22Rv1 (cell line): ENCODE data around the gene GPC6.

Experiments used
- H3K27ac ChIP-seq: fragments of 450-650 bp; 2 replicates; pipeline ENCODE4 v1.5.1; 2017
- ZFX ChIP-seq: fragments of 450-650 bp; IDR thresholded peaks from 2 replicates; pipeline ENCODE4 v1.6.1; 2017; ENCODE audit warnings: antibody characterized with exemption, borderline replicate concordance
- TF ChIP-seq, protein P1 (sequence below): fragments of 450-650 bp; IDR thresholded peaks from 2 replicates; pipeline ENCODE4 v1.5.1; 2017; ENCODE audit warnings: mild to moderate bottlenecking

The GPC6 gene

DNA sequence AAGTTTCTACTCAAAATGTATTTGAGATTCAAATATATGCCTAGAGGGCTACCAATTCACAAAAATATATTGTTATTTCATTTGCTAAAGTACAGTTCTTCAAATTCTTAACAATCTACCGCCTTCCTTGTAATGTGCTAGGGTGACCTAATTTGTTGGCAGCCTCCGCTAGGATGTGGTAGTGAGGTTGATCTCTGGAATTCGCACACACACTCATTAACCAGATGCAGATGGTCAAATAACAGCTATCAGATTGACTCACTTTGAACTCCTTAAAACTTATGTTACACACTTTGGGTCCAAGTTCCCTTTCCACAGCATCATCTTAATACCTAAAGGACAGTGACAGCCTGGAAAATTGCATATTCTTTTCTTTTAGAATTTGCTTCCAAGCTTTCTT is 885.6 kb downstream of the GPC6 start:
- TF ChIP-seq ZFX = no peak
- TF ChIP-seq, protein P1, sequence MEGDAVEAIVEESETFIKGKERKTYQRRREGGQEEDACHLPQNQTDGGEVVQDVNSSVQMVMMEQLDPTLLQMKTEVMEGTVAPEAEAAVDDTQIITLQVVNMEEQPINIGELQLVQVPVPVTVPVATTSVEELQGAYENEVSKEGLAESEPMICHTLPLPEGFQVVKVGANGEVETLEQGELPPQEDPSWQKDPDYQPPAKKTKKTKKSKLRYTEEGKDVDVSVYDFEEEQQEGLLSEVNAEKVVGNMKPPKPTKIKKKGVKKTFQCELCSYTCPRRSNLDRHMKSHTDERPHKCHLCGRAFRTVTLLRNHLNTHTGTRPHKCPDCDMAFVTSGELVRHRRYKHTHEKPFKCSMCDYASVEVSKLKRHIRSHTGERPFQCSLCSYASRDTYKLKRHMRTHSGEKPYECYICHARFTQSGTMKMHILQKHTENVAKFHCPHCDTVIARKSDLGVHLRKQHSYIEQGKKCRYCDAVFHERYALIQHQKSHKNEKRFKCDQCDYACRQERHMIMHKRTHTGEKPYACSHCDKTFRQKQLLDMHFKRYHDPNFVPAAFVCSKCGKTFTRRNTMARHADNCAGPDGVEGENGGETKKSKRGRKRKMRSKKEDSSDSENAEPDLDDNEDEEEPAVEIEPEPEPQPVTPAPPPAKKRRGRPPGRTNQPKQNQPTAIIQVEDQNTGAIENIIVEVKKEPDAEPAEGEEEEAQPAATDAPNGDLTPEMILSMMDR = no peak
- H3K27ac ChIP-seq = 0 out of 2 replicates have a peak overlapping the region, but pooled peaks have one; percentile 7

DNA sequence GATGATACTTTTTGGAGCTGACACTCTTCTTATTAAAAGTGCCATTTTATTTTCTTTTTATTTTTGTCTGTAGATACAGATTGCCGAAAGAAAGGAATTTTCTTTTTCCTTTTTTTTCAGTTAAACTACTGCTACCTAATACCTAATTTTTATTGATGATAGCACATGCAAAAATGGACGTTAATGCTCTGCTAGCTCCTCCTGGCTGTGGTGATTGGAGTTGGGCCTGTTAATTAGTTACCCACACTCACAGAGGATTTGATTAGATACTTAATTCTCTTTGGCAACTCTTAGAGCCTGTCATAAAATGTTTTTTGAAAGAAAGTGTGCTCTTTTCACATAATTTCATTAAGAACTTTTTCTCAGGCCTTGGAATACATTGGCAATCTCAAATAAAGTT is 886.1 kb downstream of the GPC6 start:
- 0 out of 2 replicates have a peak overlapping the region, but pooled peaks have one; percentile 7 for H3K27ac ChIP-seq
- TF ChIP-seq, protein P1 = peak; percentile 9; the same call in 1 of the 2 replicates
- TF ChIP-seq ZFX = no peak

DNA sequence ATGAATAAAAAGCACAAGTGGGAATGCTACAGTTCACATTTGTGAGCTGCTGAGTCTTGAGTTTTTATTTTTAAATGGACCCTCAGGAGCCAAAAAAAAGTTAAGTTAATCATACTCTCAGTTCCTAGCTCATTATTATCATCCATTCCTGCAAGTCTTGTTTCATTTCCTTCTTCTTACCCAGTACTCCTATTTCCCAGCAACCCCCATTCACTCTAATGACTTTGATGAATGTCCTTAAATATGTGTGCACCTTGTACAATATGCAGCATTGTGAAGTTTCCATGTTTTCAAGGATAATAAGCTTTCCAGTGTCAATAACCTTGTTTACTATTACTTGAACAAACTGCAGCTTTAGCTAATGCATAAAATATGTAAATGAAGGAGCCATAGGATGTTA is 886.6 kb downstream of the GPC6 start:
- H3K27ac ChIP-seq = 0 out of 2 replicates have a peak overlapping the region, but pooled peaks have one; percentile 7
- TF ChIP-seq ZFX = no peak
- TF ChIP-seq, protein P1 = no peak

DNA sequence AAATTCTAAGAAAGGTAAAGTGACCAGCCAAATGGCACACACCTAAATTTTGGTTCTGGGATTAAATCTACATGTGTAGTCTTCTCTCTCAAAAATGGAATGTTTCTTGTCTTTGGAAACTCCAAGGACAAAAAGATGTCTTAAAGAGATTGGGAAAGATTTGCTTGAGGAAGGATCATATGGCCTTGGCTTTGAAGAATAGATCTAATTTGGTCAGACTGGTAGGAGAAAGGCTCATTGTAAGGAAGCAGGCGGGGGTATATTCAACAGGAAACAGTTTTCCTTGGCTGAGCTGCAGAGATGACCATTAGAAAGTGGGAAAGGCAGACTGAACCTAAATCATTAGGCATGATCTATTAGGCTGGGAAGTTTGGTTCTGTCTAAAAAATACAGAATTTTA is 887.6 kb downstream of the GPC6 start:
- H3K27ac ChIP-seq = no peak overlapping the region
- TF ChIP-seq, protein P1 = no peak
- no peak for TF ChIP-seq ZFX

DNA sequence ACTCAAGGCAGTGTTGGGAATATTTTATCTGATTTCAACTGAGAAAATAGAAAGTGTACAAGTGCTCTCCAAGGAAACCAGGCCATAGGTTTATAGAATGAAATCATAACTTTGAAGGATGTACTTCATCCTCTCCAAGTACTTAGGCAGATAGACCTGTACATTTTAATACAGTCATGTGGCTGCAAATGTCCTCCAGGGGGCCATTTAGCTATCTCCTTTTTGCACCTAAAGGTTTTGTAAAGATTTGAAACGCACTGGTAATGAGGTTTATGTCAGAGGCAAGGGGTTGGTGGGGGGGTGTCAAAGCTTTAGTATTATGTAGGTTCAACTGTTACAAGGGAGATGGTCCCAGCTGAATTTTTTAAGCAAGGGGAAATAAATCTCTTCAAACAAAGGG is 888.4 kb downstream of the GPC6 start:
- TF ChIP-seq ZFX = no peak
- TF ChIP-seq, protein P1 = peak; percentile 30
- H3K27ac ChIP-seq = no peak overlapping the region

DNA sequence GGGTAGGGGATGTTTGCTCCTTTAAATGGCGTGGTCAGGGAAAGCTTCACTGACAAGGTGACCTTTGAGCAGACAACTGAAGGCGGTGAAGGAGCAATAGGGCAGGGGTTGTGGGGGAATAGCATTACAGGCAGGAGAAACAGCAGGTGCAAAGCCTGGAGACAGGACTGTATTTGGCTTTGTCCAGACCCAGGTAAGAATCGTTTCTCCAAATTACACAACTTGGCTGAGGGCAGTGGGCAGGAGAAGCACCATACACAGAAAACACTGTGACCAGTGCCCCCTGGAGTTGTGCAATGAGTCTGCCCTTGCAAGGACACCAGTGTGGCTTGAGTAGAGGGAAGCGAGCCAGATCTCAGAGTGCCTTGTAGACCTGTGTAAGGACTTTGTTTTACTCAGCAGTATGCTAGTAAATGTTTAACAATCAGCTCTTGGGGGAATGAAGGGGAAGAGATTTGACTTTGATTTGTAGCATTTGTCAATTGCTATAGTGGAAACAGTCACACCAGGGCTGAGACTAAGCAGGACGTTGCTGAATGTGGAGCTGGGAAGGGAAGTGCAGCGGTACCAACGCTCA is 892.8 kb downstream of the GPC6 start:
- H3K27ac ChIP-seq = peak overlapping the region; percentile 96
- TF ChIP-seq ZFX = no peak
- TF ChIP-seq, protein P1 = no peak; the same call in 1 of the 2 replicates

DNA sequence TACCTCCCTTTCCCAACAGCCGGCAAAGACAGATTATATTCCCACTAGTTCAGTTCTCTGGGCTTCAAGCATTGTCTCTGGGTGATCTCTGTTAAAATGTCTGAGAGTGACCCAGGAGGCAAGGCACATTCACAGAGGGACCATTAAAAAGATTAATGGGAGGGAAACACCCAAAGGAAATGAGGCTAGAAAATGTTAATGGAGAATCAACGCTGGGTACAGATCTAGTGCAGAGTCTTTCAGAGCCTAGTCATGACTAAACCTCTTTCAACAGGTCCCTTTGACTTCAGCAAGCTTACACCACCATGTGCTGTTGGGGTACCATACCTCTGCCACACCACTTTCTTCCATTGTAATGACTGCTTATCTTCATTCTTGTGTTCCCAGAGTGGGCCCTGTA is 894.3 kb downstream of the GPC6 start:
- peak overlapping the region; percentile 96 for H3K27ac ChIP-seq
- TF ChIP-seq, protein P1 = no peak
- no peak for TF ChIP-seq ZFX
